K562 (cell line): Measurements from ENCODE around the gene HEATR9. TPM values are rescaled to one million over a fixed set of nuclear protein-coding genes. Genes with fewer than 3 reads are reported as not detected.

Source experiments
- ARID3A ChIP-seq: IDR thresholded peaks from 2 replicates; pipeline ENCODE4 v1.6.1; 2012; ENCODE audit warnings: low read depth, low read length, improper control_type of control experiment, borderline replicate concordance
- PHF21A ChIP-seq: fragments of 450-650 bp; IDR thresholded peaks from 2 replicates; pipeline ENCODE4 v1.6.1; 2017; ENCODE audit warnings: low read depth, borderline replicate concordance
- RBBP5 ChIP-seq: fragments of 200-600 bp; sonication (generic); IDR thresholded peaks from 2 replicates; pipeline ENCODE4 v1.6.1; 2012; ENCODE audit warnings: borderline replicate concordance, mild to moderate bottlenecking, low read length, control low read depth, inconsistent platforms; ENCODE audit not compliant: insufficient read depth, poor library complexity, severe bottlenecking
- SAP30 ChIP-seq: fragments of 200-600 bp; sonication (generic); IDR thresholded peaks from 2 replicates; pipeline ENCODE4 v1.6.1; 2012; ENCODE audit warnings: borderline replicate concordance, low read depth, mild to moderate bottlenecking, moderate library complexity, low read length, control low read depth, inconsistent platforms; ENCODE audit not compliant: insufficient read depth, poor library complexity, severe bottlenecking
- TAL1 ChIP-seq: fragments of 450-650 bp; IDR thresholded peaks from 2 replicates; pipeline ENCODE4 v1.6.1; 2016; ENCODE audit warnings: mild to moderate bottlenecking
- ZNF778 ChIP-seq: fragments of 450-650 bp; formaldehyde crosslinking; IDR thresholded peaks from 2 replicates; pipeline ENCODE4 v1.4.0; 2020; ENCODE audit warnings: mild to moderate bottlenecking, moderate library complexity
- polyA plus RNA-seq, 8 experiments: library from polyadenylated mRNA; depleted of rRNA in 4 of 8; stranded (reverse) in 5 of 8; unstranded in 3 of 8; fragments of >200 nt; fragmentation: Nextera tagmentation in 2 of 8; fragmentation: Illumina TruSeq in 1 of 8; extraction: Ambion mirVana in 2 of 8; extraction: Trizol in 1 of 8; gene quantifications; 2 replicates each; pipeline versions ENCODE4 v1.2.1 to v1.2.3, GENCODE V29; 2011 to 2014; ENCODE audit warnings: inconsistent platforms in 1 of 8, missing spikeins in 1 of 8
- total RNA-seq, 7 experiments: library from RNA; depleted of rRNA in 6 of 7; stranded (reverse); fragments of >200 nt in 6 of 7; fragmentation: Illumina TruSeq in 2 of 7; extraction: Trizol in 2 of 7; gene quantifications; 2 replicates each; pipeline versions ENCODE4 v1.2.1 to v1.2.3, GENCODE V29; 2011 to 2021; ENCODE audit warnings: low replicate concordance in 1 of 7
- TF ChIP-seq, protein P1 (sequence below): fragments of 450-650 bp; IDR thresholded peaks from 2 replicates; pipeline ENCODE4 v1.6.1; 2016; ENCODE audit warnings: mild to moderate bottlenecking
- TF ChIP-seq, protein P2 (sequence below): fragments of 150-350 bp; IDR thresholded peaks from 2 replicates; pipeline ENCODE4 v1.6.1; 2014; ENCODE audit warnings: low read depth, mild to moderate bottlenecking, low read length, borderline replicate concordance
- TF ChIP-seq, protein P3 (sequence below): fragments of 450-650 bp; IDR thresholded peaks from 2 replicates; pipeline ENCODE4 v1.6.1; 2017; ENCODE audit warnings: antibody characterized with exemption, mild to moderate bottlenecking

The HEATR9 gene
- total and polyA plus RNA-seq, 9 of the 15 experiments (the other 6 are each of a cell fraction or from before 2014, with no cell fraction given): not detected

GRCh38 chr17:35912339-35912912 is 43.7 kb upstream of the HEATR9 start (continued):
- TF ChIP-seq, protein P1, sequence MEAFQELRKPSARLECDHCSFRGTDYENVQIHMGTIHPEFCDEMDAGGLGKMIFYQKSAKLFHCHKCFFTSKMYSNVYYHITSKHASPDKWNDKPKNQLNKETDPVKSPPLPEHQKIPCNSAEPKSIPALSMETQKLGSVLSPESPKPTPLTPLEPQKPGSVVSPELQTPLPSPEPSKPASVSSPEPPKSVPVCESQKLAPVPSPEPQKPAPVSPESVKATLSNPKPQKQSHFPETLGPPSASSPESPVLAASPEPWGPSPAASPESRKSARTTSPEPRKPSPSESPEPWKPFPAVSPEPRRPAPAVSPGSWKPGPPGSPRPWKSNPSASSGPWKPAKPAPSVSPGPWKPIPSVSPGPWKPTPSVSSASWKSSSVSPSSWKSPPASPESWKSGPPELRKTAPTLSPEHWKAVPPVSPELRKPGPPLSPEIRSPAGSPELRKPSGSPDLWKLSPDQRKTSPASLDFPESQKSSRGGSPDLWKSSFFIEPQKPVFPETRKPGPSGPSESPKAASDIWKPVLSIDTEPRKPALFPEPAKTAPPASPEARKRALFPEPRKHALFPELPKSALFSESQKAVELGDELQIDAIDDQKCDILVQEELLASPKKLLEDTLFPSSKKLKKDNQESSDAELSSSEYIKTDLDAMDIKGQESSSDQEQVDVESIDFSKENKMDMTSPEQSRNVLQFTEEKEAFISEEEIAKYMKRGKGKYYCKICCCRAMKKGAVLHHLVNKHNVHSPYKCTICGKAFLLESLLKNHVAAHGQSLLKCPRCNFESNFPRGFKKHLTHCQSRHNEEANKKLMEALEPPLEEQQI: no peak
- no peak for TF ChIP-seq SAP30
- TF ChIP-seq ZNF778 (CRISPR knock-in tag): no peak
- TF ChIP-seq PHF21A: no peak
- TF ChIP-seq, protein P2, sequence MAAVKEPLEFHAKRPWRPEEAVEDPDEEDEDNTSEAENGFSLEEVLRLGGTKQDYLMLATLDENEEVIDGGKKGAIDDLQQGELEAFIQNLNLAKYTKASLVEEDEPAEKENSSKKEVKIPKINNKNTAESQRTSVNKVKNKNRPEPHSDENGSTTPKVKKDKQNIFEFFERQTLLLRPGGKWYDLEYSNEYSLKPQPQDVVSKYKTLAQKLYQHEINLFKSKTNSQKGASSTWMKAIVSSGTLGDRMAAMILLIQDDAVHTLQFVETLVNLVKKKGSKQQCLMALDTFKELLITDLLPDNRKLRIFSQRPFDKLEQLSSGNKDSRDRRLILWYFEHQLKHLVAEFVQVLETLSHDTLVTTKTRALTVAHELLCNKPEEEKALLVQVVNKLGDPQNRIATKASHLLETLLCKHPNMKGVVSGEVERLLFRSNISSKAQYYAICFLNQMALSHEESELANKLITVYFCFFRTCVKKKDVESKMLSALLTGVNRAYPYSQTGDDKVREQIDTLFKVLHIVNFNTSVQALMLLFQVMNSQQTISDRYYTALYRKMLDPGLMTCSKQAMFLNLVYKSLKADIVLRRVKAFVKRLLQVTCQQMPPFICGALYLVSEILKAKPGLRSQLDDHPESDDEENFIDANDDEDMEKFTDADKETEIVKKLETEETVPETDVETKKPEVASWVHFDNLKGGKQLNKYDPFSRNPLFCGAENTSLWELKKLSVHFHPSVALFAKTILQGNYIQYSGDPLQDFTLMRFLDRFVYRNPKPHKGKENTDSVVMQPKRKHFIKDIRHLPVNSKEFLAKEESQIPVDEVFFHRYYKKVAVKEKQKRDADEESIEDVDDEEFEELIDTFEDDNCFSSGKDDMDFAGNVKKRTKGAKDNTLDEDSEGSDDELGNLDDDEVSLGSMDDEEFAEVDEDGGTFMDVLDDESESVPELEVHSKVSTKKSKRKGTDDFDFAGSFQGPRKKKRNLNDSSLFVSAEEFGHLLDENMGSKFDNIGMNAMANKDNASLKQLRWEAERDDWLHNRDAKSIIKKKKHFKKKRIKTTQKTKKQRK: no peak
- TF ChIP-seq, protein P3, sequence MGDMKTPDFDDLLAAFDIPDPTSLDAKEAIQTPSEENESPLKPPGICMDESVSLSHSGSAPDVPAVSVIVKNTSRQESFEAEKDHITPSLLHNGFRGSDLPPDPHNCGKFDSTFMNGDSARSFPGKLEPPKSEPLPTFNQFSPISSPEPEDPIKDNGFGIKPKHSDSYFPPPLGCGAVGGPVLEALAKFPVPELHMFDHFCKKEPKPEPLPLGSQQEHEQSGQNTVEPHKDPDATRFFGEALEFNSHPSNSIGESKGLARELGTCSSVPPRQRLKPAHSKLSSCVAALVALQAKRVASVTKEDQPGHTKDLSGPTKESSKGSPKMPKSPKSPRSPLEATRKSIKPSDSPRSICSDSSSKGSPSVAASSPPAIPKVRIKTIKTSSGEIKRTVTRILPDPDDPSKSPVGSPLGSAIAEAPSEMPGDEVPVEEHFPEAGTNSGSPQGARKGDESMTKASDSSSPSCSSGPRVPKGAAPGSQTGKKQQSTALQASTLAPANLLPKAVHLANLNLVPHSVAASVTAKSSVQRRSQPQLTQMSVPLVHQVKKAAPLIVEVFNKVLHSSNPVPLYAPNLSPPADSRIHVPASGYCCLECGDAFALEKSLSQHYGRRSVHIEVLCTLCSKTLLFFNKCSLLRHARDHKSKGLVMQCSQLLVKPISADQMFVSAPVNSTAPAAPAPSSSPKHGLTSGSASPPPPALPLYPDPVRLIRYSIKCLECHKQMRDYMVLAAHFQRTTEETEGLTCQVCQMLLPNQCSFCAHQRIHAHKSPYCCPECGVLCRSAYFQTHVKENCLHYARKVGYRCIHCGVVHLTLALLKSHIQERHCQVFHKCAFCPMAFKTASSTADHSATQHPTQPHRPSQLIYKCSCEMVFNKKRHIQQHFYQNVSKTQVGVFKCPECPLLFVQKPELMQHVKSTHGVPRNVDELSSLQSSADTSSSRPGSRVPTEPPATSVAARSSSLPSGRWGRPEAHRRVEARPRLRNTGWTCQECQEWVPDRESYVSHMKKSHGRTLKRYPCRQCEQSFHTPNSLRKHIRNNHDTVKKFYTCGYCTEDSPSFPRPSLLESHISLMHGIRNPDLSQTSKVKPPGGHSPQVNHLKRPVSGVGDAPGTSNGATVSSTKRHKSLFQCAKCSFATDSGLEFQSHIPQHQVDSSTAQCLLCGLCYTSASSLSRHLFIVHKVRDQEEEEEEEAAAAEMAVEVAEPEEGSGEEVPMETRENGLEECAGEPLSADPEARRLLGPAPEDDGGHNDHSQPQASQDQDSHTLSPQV: peak; percentile 72
- peak; percentile 88 for TF ChIP-seq TAL1
- TF ChIP-seq ARID3A: peak; percentile 27; the same call in 1 of the 2 replicates
- TF ChIP-seq RBBP5: no peak
